Peyer's patch (tissue), 4 donors: ENCODE data around the gene LDLRAD3. TPM values are rescaled to one million over a fixed set of nuclear protein-coding genes. Genes with fewer than 3 reads are reported as not detected.

Experiments
- DNase-seq, 3 donors: peaks; one replicate each; pipeline ENCODE4 v3.0.0-alpha.2; 2017 to 2019
- H3K27ac ChIP-seq, 4 donors: fragments of 200-600 bp; sonication (generic); one replicate each; pipeline ENCODE4 v1.5.1; 2016 to 2019
- H3K27me3 ChIP-seq, 2 donors: fragments of 200-600 bp; sonication (generic); one replicate each; pipeline ENCODE4 v1.5.1; 2019
- H3K36me3 ChIP-seq, 3 donors: fragments of 200-600 bp; sonication (generic); one replicate each; pipeline ENCODE4 v1.5.1; 2016 to 2019
- H3K4me1 ChIP-seq, 4 donors: fragments of 200-600 bp; sonication (generic); one replicate each; pipeline ENCODE4 v1.5.1; 2016 to 2019
- H3K4me3 ChIP-seq, 4 donors: fragments of 200-600 bp; sonication (generic); 1 replicate in 3 of 4; 2 replicates in 1 of 4; pipeline ENCODE4 v1.5.1; 2016 to 2019; ENCODE audit warnings: mild to moderate bottlenecking in 1 of 4
- H3K9me3 ChIP-seq, 4 donors: fragments of 200-600 bp; sonication (generic); one replicate each; pipeline ENCODE4 v1.5.1; 2016 to 2019; ENCODE audit warnings: mild to moderate bottlenecking in 1 of 4
- POLR2A ChIP-seq, 2 donors: fragments of 450-650 bp; IDR thresholded peaks; one replicate each; pipeline ENCODE4 v1.5.1; 2017; ENCODE audit warnings: antibody characterized with exemption in 2 of 2, mild to moderate bottlenecking in 2 of 2, moderate library complexity in 2 of 2
- total RNA-seq, 4 donors: library from RNA; depleted of rRNA; stranded (reverse); fragments of >200 nt; gene quantifications; one replicate each; pipeline ENCODE4 v1.1.0, GENCODE V29; 2016
- TF ChIP-seq, protein P1 (sequence below), 6 experiments: fragments of 450-650 bp in 4 of 6; fragments of 200-600 bp in 2 of 6; sonication (generic) in 1 of 6; IDR thresholded peaks; one replicate each; pipeline ENCODE4 v1.5.1; 2017 to 2019; ENCODE audit warnings: antibody characterized with exemption in 6 of 6, mild to moderate bottlenecking in 3 of 6, moderate library complexity in 1 of 6

Gene LDLRAD3
- total RNA-seq, 4 donors from 2014 or later: 1.2 to 14.0 (median 4.8) TPM

DNA sequence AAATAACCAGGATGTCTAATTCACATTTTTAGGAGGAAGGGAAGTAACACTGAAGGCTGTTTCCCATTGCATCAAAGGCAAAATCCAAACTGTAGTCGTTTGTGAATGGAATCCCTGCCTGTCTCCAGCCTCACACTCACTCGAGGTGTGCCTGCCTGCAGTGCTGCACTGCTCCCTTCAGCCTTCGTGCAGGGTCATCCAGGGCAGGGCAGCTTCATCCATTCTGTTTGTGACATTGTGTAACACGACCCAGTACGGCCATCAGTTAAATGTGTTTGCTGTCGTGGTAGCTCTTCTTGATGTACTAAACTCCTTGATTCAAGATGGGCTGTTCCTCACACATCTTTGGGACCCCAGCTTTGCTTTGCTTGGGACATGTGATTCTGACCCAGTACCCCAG lies 34.3 kb downstream of the LDLRAD3 start:
- no peaks in the 10 kb centered on the region for H3K9me3 ChIP-seq
- H3K4me3 ChIP-seq: no peak overlapping the region
- no peak for TF ChIP-seq POLR2A (IDR thresholded peaks at IDR 0.05)
- TF ChIP-seq, protein P1, sequence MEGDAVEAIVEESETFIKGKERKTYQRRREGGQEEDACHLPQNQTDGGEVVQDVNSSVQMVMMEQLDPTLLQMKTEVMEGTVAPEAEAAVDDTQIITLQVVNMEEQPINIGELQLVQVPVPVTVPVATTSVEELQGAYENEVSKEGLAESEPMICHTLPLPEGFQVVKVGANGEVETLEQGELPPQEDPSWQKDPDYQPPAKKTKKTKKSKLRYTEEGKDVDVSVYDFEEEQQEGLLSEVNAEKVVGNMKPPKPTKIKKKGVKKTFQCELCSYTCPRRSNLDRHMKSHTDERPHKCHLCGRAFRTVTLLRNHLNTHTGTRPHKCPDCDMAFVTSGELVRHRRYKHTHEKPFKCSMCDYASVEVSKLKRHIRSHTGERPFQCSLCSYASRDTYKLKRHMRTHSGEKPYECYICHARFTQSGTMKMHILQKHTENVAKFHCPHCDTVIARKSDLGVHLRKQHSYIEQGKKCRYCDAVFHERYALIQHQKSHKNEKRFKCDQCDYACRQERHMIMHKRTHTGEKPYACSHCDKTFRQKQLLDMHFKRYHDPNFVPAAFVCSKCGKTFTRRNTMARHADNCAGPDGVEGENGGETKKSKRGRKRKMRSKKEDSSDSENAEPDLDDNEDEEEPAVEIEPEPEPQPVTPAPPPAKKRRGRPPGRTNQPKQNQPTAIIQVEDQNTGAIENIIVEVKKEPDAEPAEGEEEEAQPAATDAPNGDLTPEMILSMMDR (IDR thresholded peaks at IDR 0.05): no peak
- H3K4me1 ChIP-seq: no peaks in the 10 kb centered on the region
- no peak overlapping the region for H3K27ac ChIP-seq
- H3K27me3 ChIP-seq: no peaks in the 10 kb centered on the region
- H3K36me3 ChIP-seq: no peaks in the 10 kb centered on the region
- no peak for DNase-seq

GRCh38 chr11:35978891-35979290 lies 35.0 kb downstream of the LDLRAD3 start:
- H3K27ac ChIP-seq: no peak overlapping the region
- no peak for DNase-seq
- H3K4me3 ChIP-seq: no peak overlapping the region
- no peaks in the 10 kb centered on the region for H3K27me3 ChIP-seq
- no peaks in the 10 kb centered on the region for H3K9me3 ChIP-seq
- TF ChIP-seq, protein P1 (IDR thresholded peaks at IDR 0.05): no peak
- TF ChIP-seq POLR2A (IDR thresholded peaks at IDR 0.05): no peak
- no peaks in the 10 kb centered on the region for H3K4me1 ChIP-seq
- H3K36me3 ChIP-seq: no peaks in the 10 kb centered on the region

GRCh38 chr11:35980686-35981390 lies 37.0 kb downstream of the LDLRAD3 start:
- Histone ChIP-seq H3K27ac (peak overlapping the region in 3 of 4 donors; percentile 16 to 36 (median 19)), H3K36me3 (no peaks in the 10 kb centered on the region), H3K9me3 (no peaks in the 10 kb centered on the region), H3K4me3 (no peak overlapping the region), H3K4me1 (no peaks in the 10 kb centered on the region), H3K27me3 (no peaks in the 10 kb centered on the region)
- DNase-seq: no peak
- TF ChIP-seq, protein P1 (IDR thresholded peaks at IDR 0.05): no peak
- no peak for TF ChIP-seq POLR2A (IDR thresholded peaks at IDR 0.05)

DNA sequence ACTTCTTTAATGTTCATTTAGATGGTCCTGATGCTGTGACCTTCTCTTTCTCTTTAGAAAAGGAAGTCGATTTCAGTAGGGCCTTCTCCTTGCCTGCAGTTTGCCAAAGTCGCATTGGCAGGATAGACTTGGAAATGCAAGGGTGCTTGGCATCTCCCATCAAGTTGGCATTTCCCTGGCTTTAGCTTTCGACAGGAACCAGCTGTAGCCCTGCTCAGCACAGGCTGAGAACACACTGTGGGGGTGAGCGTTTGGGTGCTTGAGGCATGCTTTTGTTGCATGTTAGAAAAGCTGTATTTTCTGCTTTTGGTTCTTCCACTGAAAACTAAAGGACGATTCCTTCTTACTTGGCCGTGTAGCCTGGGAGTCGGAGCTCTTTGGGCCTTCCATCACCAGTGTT lies 37.7 kb downstream of the LDLRAD3 start:
- Histone ChIP-seq H3K27me3 (no peaks in the 10 kb centered on the region), H3K27ac (peak overlapping the region in 3 of 4 donors; percentile 16 to 36 (median 19)), H3K9me3 (no peaks in the 10 kb centered on the region), H3K4me3 (no peak overlapping the region), H3K4me1 (no peaks in the 10 kb centered on the region), H3K36me3 (no peaks in the 10 kb centered on the region)
- DNase-seq: no peak
- TF ChIP-seq, protein P1 (IDR thresholded peaks at IDR 0.05): no peak
- no peak for TF ChIP-seq POLR2A (IDR thresholded peaks at IDR 0.05)

DNA sequence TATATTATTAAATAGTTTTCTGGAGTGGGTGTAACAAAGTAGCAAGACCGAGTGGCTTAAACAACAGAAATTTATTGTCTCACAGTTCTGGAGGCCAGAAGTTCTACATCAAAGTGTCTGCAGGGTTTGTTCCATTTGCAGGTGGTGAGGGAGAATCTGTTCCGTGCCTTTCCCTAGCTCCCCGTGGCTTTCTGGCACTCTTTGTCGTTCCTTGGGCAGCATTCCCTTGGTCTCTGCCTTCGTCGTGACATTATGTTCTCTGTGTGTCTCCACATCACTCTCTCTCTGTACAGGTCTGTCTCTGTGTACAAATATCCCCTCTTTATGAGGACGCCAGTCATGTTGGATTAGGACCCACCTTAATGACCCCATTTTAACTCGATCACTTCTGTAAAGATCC lies 38.2 kb downstream of the LDLRAD3 start:
- Histone ChIP-seq H3K4me3 (no peak overlapping the region), H3K9me3 (no peaks in the 10 kb centered on the region), H3K27ac (peak overlapping the region in 3 of 4 donors; percentile 16 to 36 (median 19)), H3K4me1 (no peaks in the 10 kb centered on the region), H3K27me3 (no peaks in the 10 kb centered on the region), H3K36me3 (no peaks in the 10 kb centered on the region)
- TF ChIP-seq, protein P1 (IDR thresholded peaks at IDR 0.05): no peak
- no peak for TF ChIP-seq POLR2A (IDR thresholded peaks at IDR 0.05)
- no peak for DNase-seq
